ENCODE data around the gene PPP1R3C.

Gene PPP1R3C

DNA sequence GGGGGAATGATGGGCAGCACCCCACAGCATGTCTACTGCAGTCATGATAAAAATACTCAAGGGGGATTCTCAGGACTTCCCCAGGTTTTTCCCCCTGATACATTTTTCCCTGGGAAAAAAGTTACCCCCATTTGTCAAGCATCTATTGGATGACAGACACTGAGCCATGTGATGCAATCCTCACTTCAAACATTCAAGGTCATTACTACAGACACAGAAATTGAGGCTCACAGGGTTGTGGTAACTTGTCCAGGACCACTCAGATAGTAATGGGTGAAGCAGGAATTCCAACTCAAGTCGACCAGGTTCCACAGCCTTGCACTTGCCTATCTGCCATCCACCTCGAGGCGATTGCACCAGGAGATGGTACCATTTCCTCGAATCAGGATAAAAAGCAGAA lies 31.7 kb downstream of the PPP1R3C start:
- DNase-seq (ENCODE audit: low spot score) = no peak

GRCh38 chr10:91598211-91598977 lies 34.5 kb downstream of the PPP1R3C start:
- no peak for DNase-seq (ENCODE audit: low spot score)

- DNase-seq (ENCODE audit: low spot score) = no peak
These were observed 35.5 kb downstream of the PPP1R3C start for GRCh38 chr10:91597197-91597881.

- DNase-seq (ENCODE audit: low spot score) = no peak
These were observed 36.1 kb downstream of the PPP1R3C start for GRCh38 chr10:91596825-91597196.

DNA sequence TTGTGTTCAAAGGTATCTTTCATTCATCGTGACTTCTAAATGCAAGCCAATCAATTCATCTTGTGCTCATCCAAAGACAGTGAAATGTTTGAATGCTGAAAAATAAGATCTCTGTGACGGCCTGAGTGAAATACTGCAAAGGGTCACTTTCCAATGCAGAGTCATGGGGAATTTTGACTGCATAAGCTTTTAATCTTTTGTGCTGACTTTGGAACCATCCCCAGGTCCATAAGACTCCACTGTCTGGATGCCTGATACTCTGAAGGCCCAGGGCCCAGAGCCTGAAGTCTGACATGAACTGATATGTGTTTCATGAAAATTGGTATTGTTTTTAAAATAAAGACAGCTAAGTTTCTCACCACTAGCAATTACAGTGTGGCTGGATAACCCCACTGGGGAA lies 39.0 kb downstream of the PPP1R3C start:
- DNase-seq (ENCODE audit: low spot score) = no peak

DNA sequence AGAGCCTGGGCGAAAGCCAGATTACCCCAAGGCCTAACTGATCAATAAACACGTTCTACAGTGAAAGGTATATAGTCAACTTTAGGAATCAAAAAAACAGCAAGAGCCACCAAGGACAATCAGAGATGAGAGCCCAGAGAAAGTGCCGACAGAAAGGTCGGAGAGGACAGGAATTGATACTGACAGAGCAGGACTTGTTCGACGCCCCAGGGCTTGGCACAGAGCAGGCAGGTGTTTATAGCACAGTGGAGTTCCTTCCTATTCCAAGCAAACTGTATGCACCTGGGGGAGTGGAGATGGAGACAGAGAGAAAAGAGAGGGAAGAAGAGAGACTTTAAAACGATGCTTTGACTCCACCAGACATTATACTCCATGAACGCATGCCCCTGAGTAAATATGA lies 39.5 kb downstream of the PPP1R3C start:
- no peak for DNase-seq (ENCODE audit: low spot score)

- no peak for DNase-seq (ENCODE audit: low spot score)
These were observed 40.5 kb downstream of the PPP1R3C start for GRCh38 chr10:91592266-91592975.

DNA sequence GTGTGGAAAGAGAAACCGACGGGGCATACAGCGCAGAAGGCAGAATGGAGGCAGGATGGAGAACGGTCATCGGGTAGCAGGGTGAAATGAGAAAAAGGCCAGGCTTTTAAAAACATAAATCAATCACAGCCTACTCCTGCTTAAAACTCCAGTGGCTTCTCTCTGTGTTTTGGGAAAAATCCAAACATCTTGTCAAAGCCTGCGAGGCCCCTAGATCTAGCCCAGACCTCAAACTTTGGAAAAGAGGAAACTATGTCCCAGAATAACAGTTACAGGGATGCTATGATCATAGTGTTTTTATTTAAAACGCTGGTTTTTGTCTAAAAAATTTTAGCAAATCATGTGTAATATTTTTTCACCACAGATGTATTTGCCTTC lies 41.1 kb downstream of the PPP1R3C start:
- DNase-seq (ENCODE audit: low spot score) = no peak

- no peak for DNase-seq (ENCODE audit: low spot score)
These were observed 41.7 kb downstream of the PPP1R3C start for GRCh38 chr10:91590904-91591796.

- DNase-seq (ENCODE audit: low spot score) = no peak
These were observed 42.5 kb downstream of the PPP1R3C start for GRCh38 chr10:91590142-91590903.

DNA sequence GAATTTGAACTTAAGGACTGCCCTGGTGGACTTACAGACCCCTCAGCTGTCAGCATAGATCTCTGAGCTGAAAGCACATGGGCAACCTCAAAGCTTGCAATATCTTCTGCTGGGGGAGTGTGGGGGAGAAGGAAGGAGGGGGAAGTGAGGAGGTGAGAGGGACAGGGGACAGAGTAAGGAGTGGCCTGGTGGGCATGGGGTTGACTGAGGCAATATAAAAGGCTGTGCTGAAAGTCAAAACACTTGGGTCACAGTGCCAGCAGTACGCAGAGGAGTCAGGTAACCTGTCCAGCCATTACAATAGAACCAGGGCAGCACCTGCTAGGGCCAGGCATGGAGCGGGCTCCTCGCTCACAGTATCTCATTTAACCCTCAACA lies 43.2 kb downstream of the PPP1R3C start:
- no peak for DNase-seq (ENCODE audit: low spot score)

- no peak for DNase-seq (ENCODE audit: low spot score)
These were observed 43.7 kb downstream of the PPP1R3C start for GRCh38 chr10:91589015-91589657.

GRCh38 chr10:91587710-91588638 lies 44.9 kb downstream of the PPP1R3C start:
- no peak for DNase-seq (ENCODE audit: low spot score)

- no peak for DNase-seq (ENCODE audit: low spot score)
These were observed 50.7 kb downstream of the PPP1R3C start for GRCh38 chr10:91582153-91582554.

GRCh38 chr10:91579329-91579985 lies 53.4 kb downstream of the PPP1R3C start:
- DNase-seq (ENCODE audit: low spot score) = no peak

Measured in hematopoietic multipotent progenitor cell treated with erythropoietin and hydrocortisone succinate and interleukin-3 and kit ligand, for 17 days (in vitro differentiated cells).